ENCODE measurements around the gene SREBF1. TPM values are rescaled to one million over a fixed set of nuclear protein-coding genes. Genes with fewer than 3 reads are reported as not detected.

The SREBF1 gene
- total RNA-seq, 1 donor from 2014 or later: 132 TPM

DNA sequence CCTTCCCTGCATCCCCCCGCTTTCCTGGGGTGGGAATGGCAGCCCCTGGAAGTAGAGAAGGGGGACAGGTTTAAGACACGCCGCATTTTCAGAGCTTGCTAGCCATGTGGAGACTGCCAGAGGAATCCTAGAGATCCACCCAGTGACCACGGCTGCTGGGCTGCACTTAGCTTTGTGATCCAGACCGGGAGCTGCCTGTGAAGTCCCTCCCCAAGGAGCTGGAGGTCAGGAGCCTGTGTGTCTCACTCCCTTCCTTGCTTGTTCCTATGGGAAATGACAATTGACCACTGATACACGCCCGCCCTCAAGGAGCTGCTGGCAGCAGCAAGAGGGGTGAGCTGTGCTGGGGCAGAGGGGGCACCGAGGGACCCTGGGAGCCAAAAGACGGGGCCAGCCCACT lies 73.7 kb downstream of the SREBF1 start:
- Mint-ChIP-seq H3K27me3 (ENCODE audit: low read depth) (no peaks in the 10 kb centered on the region), H3K4me3 (no peak overlapping the region), H3K36me3 (ENCODE audit: low read depth) (no peaks in the 10 kb centered on the region), H3K9me3 (no peaks in the 10 kb centered on the region), H3K4me1 (peaks cover 66% of the 10 kb centered on the region), H3K27ac (ENCODE audit: unreplicated experiment) (no peak overlapping the region)
- no peak for DNase-seq (ENCODE audit: low read depth, low spot score)
- TF ChIP-seq, protein P1, sequence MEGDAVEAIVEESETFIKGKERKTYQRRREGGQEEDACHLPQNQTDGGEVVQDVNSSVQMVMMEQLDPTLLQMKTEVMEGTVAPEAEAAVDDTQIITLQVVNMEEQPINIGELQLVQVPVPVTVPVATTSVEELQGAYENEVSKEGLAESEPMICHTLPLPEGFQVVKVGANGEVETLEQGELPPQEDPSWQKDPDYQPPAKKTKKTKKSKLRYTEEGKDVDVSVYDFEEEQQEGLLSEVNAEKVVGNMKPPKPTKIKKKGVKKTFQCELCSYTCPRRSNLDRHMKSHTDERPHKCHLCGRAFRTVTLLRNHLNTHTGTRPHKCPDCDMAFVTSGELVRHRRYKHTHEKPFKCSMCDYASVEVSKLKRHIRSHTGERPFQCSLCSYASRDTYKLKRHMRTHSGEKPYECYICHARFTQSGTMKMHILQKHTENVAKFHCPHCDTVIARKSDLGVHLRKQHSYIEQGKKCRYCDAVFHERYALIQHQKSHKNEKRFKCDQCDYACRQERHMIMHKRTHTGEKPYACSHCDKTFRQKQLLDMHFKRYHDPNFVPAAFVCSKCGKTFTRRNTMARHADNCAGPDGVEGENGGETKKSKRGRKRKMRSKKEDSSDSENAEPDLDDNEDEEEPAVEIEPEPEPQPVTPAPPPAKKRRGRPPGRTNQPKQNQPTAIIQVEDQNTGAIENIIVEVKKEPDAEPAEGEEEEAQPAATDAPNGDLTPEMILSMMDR (conservative IDR thresholded peaks at IDR 0.05): no peak

DNA sequence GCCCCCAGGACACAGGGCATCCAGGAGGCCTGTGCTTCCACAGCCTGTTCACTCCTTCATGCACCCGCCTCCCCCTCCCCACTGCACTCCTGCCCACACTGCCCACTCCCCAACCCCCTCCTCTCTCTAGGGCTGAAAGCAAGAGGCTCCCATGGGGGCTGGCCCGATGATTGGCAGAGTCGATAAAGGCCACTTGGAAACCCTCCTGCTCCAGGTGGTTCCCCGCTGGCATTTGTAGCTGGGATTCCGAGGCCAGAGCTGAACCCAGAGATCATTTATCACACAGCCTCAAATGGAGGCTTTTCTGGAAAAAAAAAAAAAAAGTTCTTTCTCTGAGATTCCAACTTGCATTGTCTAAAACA lies 74.1 kb downstream of the SREBF1 start:
- Mint-ChIP-seq H3K36me3 (ENCODE audit: low read depth) (no peaks in the 10 kb centered on the region), H3K27me3 (ENCODE audit: low read depth) (no peaks in the 10 kb centered on the region), H3K27ac (ENCODE audit: unreplicated experiment) (no peak overlapping the region), H3K4me3 (no peak overlapping the region), H3K9me3 (no peaks in the 10 kb centered on the region), H3K4me1 (peaks cover 65% of the 10 kb centered on the region)
- TF ChIP-seq, protein P1 (conservative IDR thresholded peaks at IDR 0.05): no peak
- no peak for DNase-seq (ENCODE audit: low read depth, low spot score)

Small RNA genes within 50 kb of the gene (microRNA-seq; reads per million reads assigned to microRNA genes)
- 908 reads per million, percentile 80 among the genes with 10 or more reads in this experiment for gene MIR33B
- 7.7 reads per million, percentile 11 among the genes with 10 or more reads in this experiment for gene MIR6777

Other genes with a start within 250 kb of the SREBF1 start
- gene PEMT, start 245.3 kb downstream of the SREBF1 start, total RNA-seq: 39.2 and 43.0 TPM in 2 replicates
- 53.6 and 54.0 TPM in 2 replicates for gene RAI1, start 155.5 kb downstream of the SREBF1 start, total RNA-seq
- gene TOM1L2, start 135.4 kb upstream of the SREBF1 start, total RNA-seq: 15.9 and 16.3 TPM in 2 replicates
- gene DRC3, start 135.9 kb upstream of the SREBF1 start, total RNA-seq: 0.61 and 1.6 TPM in 2 replicates
- 20.3 and 23.1 TPM in 2 replicates for gene ATPAF2, start 202.2 kb upstream of the SREBF1 start, total RNA-seq
- 11.8 and 12.2 TPM in 2 replicates for gene GID4, start 202.4 kb upstream of the SREBF1 start, total RNA-seq